ENCODE results near the gene KIF16B. TPM values are rescaled to one million over a fixed set of nuclear protein-coding genes. Genes with fewer than 3 reads are reported as not detected.

The KIF16B gene
- total RNA-seq, 2 experiments from 2014 or later = 3.5 to 4.2 TPM

GRCh38 chr20:16393297-16393696 lies 180.0 kb downstream of the KIF16B start:
- TF ChIP-seq, protein P1, sequence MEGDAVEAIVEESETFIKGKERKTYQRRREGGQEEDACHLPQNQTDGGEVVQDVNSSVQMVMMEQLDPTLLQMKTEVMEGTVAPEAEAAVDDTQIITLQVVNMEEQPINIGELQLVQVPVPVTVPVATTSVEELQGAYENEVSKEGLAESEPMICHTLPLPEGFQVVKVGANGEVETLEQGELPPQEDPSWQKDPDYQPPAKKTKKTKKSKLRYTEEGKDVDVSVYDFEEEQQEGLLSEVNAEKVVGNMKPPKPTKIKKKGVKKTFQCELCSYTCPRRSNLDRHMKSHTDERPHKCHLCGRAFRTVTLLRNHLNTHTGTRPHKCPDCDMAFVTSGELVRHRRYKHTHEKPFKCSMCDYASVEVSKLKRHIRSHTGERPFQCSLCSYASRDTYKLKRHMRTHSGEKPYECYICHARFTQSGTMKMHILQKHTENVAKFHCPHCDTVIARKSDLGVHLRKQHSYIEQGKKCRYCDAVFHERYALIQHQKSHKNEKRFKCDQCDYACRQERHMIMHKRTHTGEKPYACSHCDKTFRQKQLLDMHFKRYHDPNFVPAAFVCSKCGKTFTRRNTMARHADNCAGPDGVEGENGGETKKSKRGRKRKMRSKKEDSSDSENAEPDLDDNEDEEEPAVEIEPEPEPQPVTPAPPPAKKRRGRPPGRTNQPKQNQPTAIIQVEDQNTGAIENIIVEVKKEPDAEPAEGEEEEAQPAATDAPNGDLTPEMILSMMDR (IDR thresholded peaks at IDR 0.05) = no peak
- intact Hi-C loops (cut with micrococcal nuclease) = no loop called here
- no peak overlapping the region for H3K27ac Mint-ChIP-seq
- H3K27me3 Mint-ChIP-seq = no peaks in the 10 kb centered on the region
- no peaks in the 10 kb centered on the region for H3K36me3 Mint-ChIP-seq (ENCODE audit: low read depth)
- DNase-seq = no peak
- ChIA-PET POLR2A (no interaction called here), CTCF (no interaction called here)
- H3K9me3 Mint-ChIP-seq = no peaks in the 10 kb centered on the region
- H3K4me1 Mint-ChIP-seq (ENCODE audit: low read depth) = no peaks in the 10 kb centered on the region
- H3K4me3 Mint-ChIP-seq = no peak overlapping the region
- ATAC-seq = no peak

- H3K4me3 Mint-ChIP-seq = no peak overlapping the region
- no peaks in the 10 kb centered on the region for H3K27me3 Mint-ChIP-seq
- no peak overlapping the region for H3K27ac Mint-ChIP-seq
- ChIA-PET CTCF (no interaction called here), POLR2A (no interaction called here)
- TF ChIP-seq, protein P1 (IDR thresholded peaks at IDR 0.05) = no peak
- no peaks in the 10 kb centered on the region for H3K9me3 Mint-ChIP-seq
- intact Hi-C loops (cut with micrococcal nuclease) = no loop called here
- H3K36me3 Mint-ChIP-seq (ENCODE audit: low read depth) = no peaks in the 10 kb centered on the region
- no peak for DNase-seq
- no peak for ATAC-seq
- no peaks in the 10 kb centered on the region for H3K4me1 Mint-ChIP-seq (ENCODE audit: low read depth)
These were observed 180.9 kb downstream of the KIF16B start for GRCh38 chr20:16392346-16392745.

- intact Hi-C loops (cut with micrococcal nuclease) = no loop called here
- Mint-ChIP-seq H3K4me3 (no peak overlapping the region), H3K27ac (no peak overlapping the region), H3K4me1 (ENCODE audit: low read depth) (no peaks in the 10 kb centered on the region), H3K9me3 (no peaks in the 10 kb centered on the region), H3K36me3 (ENCODE audit: low read depth) (no peaks in the 10 kb centered on the region), H3K27me3 (no peaks in the 10 kb centered on the region)
- DNase-seq = no peak
- ATAC-seq = no peak
- TF ChIP-seq, protein P1 (IDR thresholded peaks at IDR 0.05) = no peak
- CTCF ChIA-PET = no interaction called here
- POLR2A ChIA-PET = no interaction called here
These were observed 182.3 kb downstream of the KIF16B start for GRCh38 chr20:16390991-16391390.

- CTCF ChIA-PET = no interaction called here
- peaks cover 5% of the 10 kb centered on the region for H3K36me3 Mint-ChIP-seq (ENCODE audit: low read depth)
- DNase-seq (no peak), ATAC-seq (no peak)
- no peak overlapping the region for H3K27ac Mint-ChIP-seq
- H3K4me1 Mint-ChIP-seq (ENCODE audit: low read depth) = no peaks in the 10 kb centered on the region
- no peaks in the 10 kb centered on the region for H3K9me3 Mint-ChIP-seq
- H3K27me3 Mint-ChIP-seq = no peaks in the 10 kb centered on the region
- intact Hi-C loops (cut with micrococcal nuclease) = no loop called here
- POLR2A ChIA-PET = no interaction called here
- TF ChIP-seq, protein P1 (IDR thresholded peaks at IDR 0.05) = no peak
- H3K4me3 Mint-ChIP-seq = no peak overlapping the region
These were observed 184.5 kb downstream of the KIF16B start for GRCh38 chr20:16388731-16389130.

GRCh38 chr20:16387666-16388065 lies 185.6 kb downstream of the KIF16B start:
- Mint-ChIP-seq H3K36me3 (ENCODE audit: low read depth) (peaks cover 5% of the 10 kb centered on the region), H3K4me1 (ENCODE audit: low read depth) (no peaks in the 10 kb centered on the region), H3K27me3 (no peaks in the 10 kb centered on the region), H3K27ac (no peak overlapping the region), H3K4me3 (no peak overlapping the region), H3K9me3 (no peaks in the 10 kb centered on the region)
- intact Hi-C loops (cut with micrococcal nuclease) = no loop called here
- TF ChIP-seq, protein P1 (IDR thresholded peaks at IDR 0.05) = no peak
- CTCF ChIA-PET = no interaction called here
- DNase-seq = no peak
- POLR2A ChIA-PET = no interaction called here
- no peak for ATAC-seq
